ENCODE measurements around the gene ZNF670.

- TF ChIP-seq POLR2AphosphoS5 (IDR thresholded peaks at IDR 0.05): no peak
- no peak for TF ChIP-seq CTCF (IDR thresholded peaks at IDR 0.05)
- no peak for TF ChIP-seq POLR2A (IDR thresholded peaks at IDR 0.05)
Measured at GRCh38 chr1:247115141-247115510, 36.5 kb upstream of the ZNF670 start.

Data from upper lobe of left lung (tissue), 4 donors.